ENCODE results near the gene GJD2.

The GJD2 gene

GRCh38 chr15:34754674-34755418 lies at the start of gene GJD2:
GJD2 (minus strand) TSS chr15:34754998; CDS start chr15:34754488, 510 bp downstream.
- DNase-seq (ENCODE audit: low spot score) = peak; percentile 28

GRCh38 chr15:34804113-34804512 lies 49.3 kb upstream of the GJD2 start:
- no peak for DNase-seq (ENCODE audit: low spot score)

GRCh38 chr15:34802803-34803750 lies 48.3 kb upstream of the GJD2 start:
- no peak for DNase-seq (ENCODE audit: low spot score)

GRCh38 chr15:34802371-34802770 lies 47.6 kb upstream of the GJD2 start:
- DNase-seq (ENCODE audit: low spot score) = no peak

DNA sequence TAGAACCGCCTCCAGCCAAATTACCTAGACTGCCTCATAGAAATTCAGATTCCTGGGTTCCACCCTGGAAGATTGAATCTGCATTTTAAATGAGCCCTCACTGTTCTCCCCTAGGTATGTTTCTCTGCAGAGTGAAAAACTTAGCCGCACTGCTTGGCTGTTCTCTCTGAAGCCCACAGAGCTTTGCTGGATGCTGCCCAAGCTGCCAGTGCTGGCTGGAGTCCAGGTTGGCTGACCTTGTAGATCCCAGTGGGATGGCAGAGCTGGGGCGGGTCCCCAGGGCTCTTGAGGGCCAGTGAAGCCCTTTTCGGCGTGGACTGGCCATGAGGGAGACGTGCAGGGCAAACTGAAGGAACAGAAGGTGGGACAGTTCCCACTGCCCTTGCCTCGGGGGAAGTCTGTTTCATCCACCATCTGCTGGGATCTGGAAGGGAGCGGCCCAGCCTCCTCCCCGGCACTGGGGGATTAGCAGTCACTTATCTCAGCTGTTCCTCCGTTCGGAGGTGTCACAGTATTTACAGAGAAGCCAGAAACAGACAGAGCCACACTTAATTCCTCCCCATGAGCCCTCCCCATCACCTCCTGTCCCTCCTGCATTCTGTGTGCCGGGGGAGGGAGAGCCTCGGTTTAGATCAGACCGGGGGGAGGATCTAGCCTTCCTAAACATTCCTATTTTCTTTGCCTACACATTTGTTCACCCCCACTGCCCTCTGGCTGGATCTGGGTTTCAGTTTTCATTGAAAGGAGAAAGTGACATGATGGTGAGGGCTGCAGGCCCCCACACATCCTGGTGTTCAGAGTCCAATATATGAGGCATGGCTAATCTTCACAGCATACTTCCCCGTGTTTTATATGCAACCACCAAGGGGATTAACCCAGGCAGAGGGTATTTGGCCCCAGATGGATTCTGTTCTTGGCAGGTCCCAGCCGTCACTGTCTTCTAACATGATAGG lies 44.6 kb upstream of the GJD2 start:
- DNase-seq (ENCODE audit: low spot score) = no peak

- no peak for DNase-seq (ENCODE audit: low spot score)
Measured at GRCh38 chr15:34796847-34797435, 42.1 kb upstream of the GJD2 start.

DNA sequence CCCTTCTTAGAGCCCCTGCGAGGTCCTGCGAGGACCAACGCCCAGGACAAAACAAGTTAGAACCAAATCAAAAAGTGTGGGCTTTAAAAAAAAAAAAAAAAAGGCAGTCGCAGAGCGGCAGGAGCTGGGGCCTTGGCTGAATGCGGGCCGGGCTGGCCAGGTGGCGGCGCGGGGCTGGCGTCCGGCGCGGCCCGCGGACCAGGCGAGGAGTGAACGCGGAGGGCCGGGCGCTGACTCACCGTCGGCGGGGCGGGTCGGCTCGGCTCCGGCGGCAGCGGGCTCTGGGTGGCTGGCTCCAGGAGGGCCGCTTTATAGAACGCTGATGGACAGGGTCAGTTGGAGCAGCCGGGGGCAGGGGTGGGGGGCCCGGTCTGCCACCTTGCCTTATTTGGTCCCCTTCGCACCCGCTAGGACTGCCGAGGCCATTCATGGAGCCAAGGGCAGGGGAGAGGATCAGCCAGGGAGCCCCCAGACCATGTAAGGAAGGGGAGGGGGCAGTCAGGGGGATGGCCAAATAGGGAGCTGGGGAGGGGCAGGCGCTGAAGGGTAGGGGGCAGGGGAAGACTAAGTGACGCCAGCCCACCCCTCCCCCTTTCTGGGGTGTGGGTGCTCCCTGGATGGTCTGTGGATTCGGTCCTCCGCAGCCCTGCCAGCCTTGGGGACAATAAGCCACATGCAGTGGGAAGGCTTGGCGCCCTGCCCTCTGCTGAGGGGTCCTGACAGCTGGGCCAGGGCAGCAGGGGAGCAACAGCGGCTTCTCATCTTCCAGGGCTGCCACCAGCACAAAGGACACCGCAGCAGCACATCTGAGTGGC lies 40.7 kb upstream of the GJD2 start, which contains the start of gene ACTC1:
Gene ACTC1, minus strand, starts transcription at position 283 of the 815 bp plus-strand sequence. CDS start 741 bp downstream, outside the sequence.
- DNase-seq (ENCODE audit: low spot score) = peak; percentile 94

- DNase-seq (ENCODE audit: low spot score) = no peak
Measured at GRCh38 chr15:34794590-34795206, 39.9 kb upstream of the GJD2 start.

GRCh38 chr15:34793901-34794300 lies 39.1 kb upstream of the GJD2 start:
- DNase-seq (ENCODE audit: low spot score) = no peak

DNA sequence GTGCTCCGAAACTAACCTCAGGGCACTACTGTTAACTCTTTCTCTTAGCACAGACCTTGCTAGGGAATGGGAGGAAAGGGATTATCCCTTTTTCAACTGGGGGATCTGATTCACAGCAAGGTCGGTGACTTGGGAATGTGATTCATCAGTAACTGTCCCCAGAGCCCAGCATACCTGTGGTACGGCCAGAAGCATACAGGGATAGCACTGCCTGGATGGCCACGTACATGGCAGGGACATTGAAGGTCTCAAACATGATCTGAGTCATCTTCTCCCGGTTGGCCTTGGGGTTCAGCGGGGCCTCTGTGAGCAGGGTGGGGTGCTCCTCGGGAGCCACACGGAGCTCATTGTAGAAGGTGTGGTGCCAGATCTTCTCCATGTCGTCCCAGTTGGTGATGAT lies 38.3 kb upstream of the GJD2 start:
- DNase-seq (ENCODE audit: low spot score) = no peak

DNA sequence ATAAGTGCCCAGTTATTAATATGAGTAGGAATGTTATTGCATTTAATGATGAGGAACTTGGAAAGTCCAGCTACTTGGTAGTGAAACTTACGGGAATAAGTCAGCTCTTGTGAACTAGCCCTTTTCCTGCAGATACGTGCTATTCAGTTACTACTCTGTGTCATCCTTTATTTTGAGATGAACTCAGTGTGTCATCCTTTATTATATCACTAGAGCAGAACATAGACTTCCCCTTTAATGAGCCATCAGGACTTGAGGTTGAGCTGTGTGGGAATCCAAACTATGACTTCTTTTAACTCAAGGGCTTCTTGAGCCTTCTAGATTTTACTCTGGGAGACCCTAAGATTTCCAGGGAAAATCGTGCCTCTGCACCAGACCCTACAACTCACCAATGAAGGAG lies 36.9 kb upstream of the GJD2 start:
- no peak for DNase-seq (ENCODE audit: low spot score)

DNA sequence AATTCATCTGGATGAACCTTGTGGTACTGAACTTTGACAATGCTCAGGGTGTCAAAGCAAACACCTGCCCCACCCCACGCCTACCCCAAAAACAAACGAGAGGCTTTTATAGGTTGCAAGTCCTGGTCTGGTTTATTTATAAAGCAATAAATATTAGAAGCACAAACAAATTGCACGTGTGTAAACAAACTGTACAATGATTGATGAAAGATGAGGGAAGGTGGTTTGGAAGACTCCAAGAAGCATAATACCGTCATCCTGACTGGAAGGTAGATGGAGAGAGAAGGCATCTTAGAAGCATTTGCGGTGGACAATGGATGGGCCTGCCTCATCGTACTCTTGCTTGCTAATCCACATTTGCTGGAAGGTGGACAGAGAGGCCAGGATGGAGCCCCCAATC lies 35.3 kb upstream of the GJD2 start:
- no peak for DNase-seq (ENCODE audit: low spot score)

DNA sequence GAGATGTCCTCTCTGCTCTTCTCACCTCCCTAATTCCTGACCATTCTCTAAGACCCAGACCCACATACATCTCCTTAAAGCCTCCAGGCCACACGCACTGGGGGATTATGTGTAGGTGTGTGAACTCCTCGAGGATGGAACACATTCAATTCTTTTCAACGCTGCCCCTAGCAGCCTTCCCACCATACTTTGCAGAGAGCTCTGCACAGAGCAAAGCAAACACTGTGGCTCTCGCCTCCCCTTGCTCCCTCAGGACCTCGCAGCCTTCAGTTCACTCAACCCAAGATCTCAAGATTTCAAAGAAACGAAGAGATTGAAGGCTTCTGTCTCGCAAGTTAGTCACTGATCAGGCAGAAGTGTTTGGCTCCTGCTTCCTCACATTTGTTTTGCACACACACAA lies 34.5 kb upstream of the GJD2 start:
- no peak for DNase-seq (ENCODE audit: low spot score)

DNA sequence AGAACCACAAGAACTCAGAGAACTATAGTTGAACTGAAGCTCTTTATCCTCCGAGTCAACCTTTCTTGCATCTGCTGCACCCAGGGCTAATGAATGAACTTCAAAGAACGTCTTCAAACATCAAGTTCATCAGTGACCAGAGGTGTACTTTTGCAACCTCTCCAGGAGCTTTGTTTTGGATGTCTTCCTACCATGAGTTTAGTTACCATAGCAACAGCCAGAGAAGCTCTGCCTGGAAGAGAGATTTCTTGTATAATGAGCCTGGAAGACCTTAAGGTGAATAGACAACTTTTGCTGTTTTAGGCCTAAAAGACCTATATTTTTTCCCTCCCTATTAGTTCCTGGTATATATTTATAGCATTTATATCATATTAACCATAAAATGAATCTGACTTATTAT lies 31.4 kb upstream of the GJD2 start:
- DNase-seq (ENCODE audit: low spot score) = no peak

DNA sequence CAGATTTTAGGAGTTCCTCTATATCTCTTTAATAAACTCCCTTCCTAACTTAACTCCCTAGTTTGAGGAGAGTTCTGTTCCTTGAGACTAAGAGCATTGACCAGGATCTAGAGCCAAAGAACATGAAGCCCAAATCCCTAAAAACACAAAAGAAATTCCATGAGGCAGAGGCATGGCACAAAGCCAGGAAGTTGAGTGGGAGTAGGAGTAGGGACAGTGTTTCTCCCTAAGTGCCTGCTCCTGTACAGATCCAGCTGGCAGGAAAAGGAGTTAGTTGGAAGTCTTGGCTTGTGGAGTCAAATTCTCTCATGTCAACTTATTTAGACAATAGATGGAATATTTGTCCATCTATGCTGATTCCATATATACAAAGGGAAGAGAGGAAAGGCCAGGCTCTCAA lies 29.2 kb upstream of the GJD2 start:
- no peak for DNase-seq (ENCODE audit: low spot score)

DNA sequence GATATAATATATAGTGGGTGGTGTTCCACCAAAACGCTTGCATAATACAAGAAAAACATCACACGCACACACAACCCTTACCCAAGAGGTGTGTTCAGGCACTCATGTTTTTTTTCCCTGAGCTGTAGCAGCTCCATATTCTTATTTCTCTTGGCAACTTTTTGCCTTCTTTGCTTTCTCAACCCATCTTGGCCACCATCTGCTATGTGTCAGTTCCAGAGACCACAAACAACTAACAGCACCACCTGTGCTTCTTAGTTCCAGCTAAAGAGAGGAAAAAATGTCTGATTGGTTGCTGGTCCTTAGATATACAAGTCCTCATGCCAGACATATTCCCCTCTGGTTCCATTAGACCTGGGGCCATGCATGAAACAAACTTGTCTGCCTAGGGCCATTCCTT lies 28.6 kb upstream of the GJD2 start:
- no peak for DNase-seq (ENCODE audit: low spot score)

DNA sequence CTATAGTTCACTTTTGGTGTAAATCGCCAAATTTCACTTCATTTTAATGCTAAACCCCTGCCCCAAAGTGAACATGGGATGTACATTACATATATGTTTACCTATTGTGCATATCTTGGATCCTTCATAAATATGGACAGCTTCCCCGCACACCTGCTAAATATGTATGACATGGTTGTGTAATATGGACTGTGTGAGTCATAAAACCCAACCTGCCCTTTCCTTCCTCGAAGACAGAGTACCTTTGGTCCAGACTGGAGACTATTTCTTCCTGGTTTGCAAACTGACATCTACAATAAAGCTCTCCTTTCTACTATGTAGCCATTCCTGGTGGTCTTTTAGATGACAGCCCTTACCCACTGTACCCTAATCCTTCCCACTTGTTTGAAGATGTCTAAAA lies 28.1 kb upstream of the GJD2 start:
- DNase-seq (ENCODE audit: low spot score) = no peak

DNA sequence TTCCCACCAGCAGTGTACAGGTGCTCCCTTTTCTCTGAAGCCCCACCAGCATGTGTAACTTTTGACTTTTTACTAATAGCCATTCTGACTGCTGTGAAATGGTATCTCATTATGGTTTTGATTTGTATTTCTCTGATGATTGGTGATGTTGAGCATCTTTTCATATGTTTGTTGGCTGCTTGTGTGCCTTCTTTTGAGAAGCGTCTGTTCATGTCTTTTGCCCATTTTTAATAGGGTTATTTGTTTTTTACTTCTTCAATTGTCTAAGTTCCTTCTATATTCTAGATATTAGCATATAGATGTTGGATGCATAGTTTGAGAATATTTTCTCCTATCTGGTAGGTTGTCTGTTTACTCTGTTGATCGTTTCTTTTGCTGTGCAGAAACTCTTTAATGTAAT lies 25.9 kb upstream of the GJD2 start:
- no peak for DNase-seq (ENCODE audit: low spot score)

DNA sequence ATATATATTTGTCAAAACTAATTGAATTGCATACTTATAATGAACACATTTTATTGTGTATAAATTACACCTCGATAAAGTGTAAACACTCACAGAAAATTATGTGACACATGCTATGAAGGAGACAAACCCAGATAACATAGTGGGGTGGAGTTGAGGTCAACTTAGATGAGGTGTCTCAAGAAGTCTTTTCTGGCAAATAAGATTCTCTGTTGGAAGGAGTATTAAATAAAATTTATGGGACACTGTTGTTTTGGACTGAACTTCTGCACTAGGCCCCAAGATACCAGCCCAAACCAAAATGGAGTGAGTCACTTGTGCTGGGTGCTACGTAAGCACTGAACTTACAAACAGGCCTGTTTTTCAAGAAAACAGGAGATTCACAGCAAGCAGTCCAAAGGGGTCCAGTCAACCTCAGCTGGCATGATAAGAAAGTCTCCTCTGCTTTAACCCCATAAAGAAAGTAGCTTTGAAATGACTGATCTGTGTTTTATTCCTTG lies 21.9 kb upstream of the GJD2 start:
- DNase-seq (ENCODE audit: low spot score) = no peak

GRCh38 chr15:34773917-34774316 lies 19.1 kb upstream of the GJD2 start:
- DNase-seq (ENCODE audit: low spot score) = no peak
